ENCODE results near the gene SALL1. TPM values are rescaled to one million over a fixed set of nuclear protein-coding genes. Genes with fewer than 3 reads are reported as not detected.
A peak's percentile ranks its signal among the peaks of the same experiment; 100 is the strongest.

Gene SALL1
- total RNA-seq, 1 experiment from 2014 or later = 101 TPM

- Mint-ChIP-seq H3K4me3 (peak overlapping the region; percentile 64 to 84), H3K27ac (no peak overlapping the region), H3K9me3 (no peaks in the 10 kb centered on the region; a peak in 1 of 5 replicates), H3K27me3 (ENCODE audit: low read depth) (peaks cover 3% of the 10 kb centered on the region; the same call in 1 of the 2 replicates), H3K36me3 (ENCODE audit: insufficient read depth in 1 of 3, low read depth in 3 of 3) (peaks cover 14 to 32% (median 30%) of the 10 kb centered on the region in 3 experiments; a peak in 6 of 7 replicates), H3K4me1 (peaks cover 40 to 43% of the 10 kb centered on the region in 2 experiments)
- TF ChIP-seq CTCF (conservative IDR thresholded peaks at IDR 0.05) = no peak
- peak; percentile 71 for DNase-seq
- H2BK15ac ChIP-seq (ENCODE audit: low read depth, low read length) = no peak overlapping the region
- no peaks in the 10 kb centered on the region for H3K79me1 ChIP-seq (ENCODE audit: insufficient read depth, low read depth, low read length, poor library complexity, severe bottlenecking)
- H2BK20ac ChIP-seq (ENCODE audit: low read depth, low read length, poor library complexity, severe bottlenecking) = no peak overlapping the region
- H3K23ac ChIP-seq (ENCODE audit: insufficient read length, low read depth, low read length) = no peak overlapping the region
- no peak overlapping the region for H3T11ph ChIP-seq (ENCODE audit: low read length)
- H2BK5ac ChIP-seq (ENCODE audit: insufficient read length, low read length) = no peak overlapping the region
- no peak overlapping the region for H3K9ac ChIP-seq (ENCODE audit: extremely low read depth, insufficient read length, low read length)
- H3K27me3 ChIP-seq (ENCODE audit: insufficient read depth, low read length) = no peaks in the 10 kb centered on the region
- H2AK5ac ChIP-seq (ENCODE audit: insufficient read length, low read length) = no peak overlapping the region
- no peak overlapping the region for H2BK120ac ChIP-seq (ENCODE audit: low read depth, low read length, poor library complexity, severe bottlenecking)
- no peak overlapping the region for H4K8ac ChIP-seq (replicated peaks; ENCODE audit: insufficient read length, low read depth, low read length)
- H3K4me1 ChIP-seq (ENCODE audit: insufficient read depth, low read length) = no peaks in the 10 kb centered on the region
- H4K5ac ChIP-seq (ENCODE audit: insufficient read length, low read depth, low read length) = no peak overlapping the region
- H3K4me2 ChIP-seq (ENCODE audit: insufficient read depth, insufficient read length, low read length) = peak overlapping the region; percentile 86
- H2BK12ac ChIP-seq (ENCODE audit: insufficient read length, low read depth, low read length) = no peak overlapping the region
- no peak overlapping the region for H3K56ac ChIP-seq (ENCODE audit: insufficient read length, low read depth, low read length)
- no peak overlapping the region for H3K27ac ChIP-seq (ENCODE audit: insufficient read length, low read depth, low read length)
- H4K20me1 ChIP-seq (ENCODE audit: control insufficient read depth, insufficient read depth, insufficient read length) = no peaks in the 10 kb centered on the region
- H3K4ac ChIP-seq (ENCODE audit: low read depth, low read length) = no peak overlapping the region
- peaks cover 15% of the 10 kb centered on the region for H3K23me2 ChIP-seq (ENCODE audit: insufficient read length, low read depth, low read length, poor library complexity, severe bottlenecking)
- H3K9me3 ChIP-seq (ENCODE audit: control insufficient read depth, low read depth, low read length) = no peaks in the 10 kb centered on the region
- no peak overlapping the region for H4K91ac ChIP-seq (ENCODE audit: insufficient read length, low read depth, low read length)
- H2AFZ ChIP-seq (ENCODE audit: low read length) = no peak overlapping the region
- H3K18ac ChIP-seq (ENCODE audit: insufficient read length, low read depth, low read length) = no peak overlapping the region
- 0 out of 2 replicates have a peak, but pooled peaks cover 2% of the 10 kb centered on the region for H3K79me2 ChIP-seq (ENCODE audit: insufficient read depth, low read length)
- no CpG with 5 or more reads among the region's 9 CpGs for WGBS (ENCODE audit: extremely low coverage, insufficient read length, low lambda C conversion rate)
- H3K14ac ChIP-seq (ENCODE audit: insufficient read depth, low read length) = no peak overlapping the region
These were observed 17.9 kb downstream of the SALL1 start for GRCh38 chr16:51133183-51133582.
